Heart left ventricle (tissue), 13 donors: ENCODE measurements around the gene TSNAX.

Experiments used
- POLR2A ChIP-seq, 2 donors: fragments of 450-650 bp; IDR thresholded peaks; one replicate each; pipeline ENCODE4 v1.6.1; 2017; ENCODE audit warnings: antibody characterized with exemption in 2 of 2, mild to moderate bottlenecking in 2 of 2, moderate library complexity in 2 of 2
- TF ChIP-seq, protein P1 (sequence below), 12 donors: fragments of 200-600 bp; sonication (generic) in 4 of 12; IDR thresholded peaks; one replicate each; pipeline versions ENCODE4 v1.5.0 to v1.8.0; 2018 to 2022; ENCODE audit warnings: antibody characterized with exemption in 12 of 12, mild to moderate bottlenecking in 5 of 12
- donor health status: ischemic (EF 13 %, LVEDD 7.1; RV severe dilation, severe dysfunction).
- donor health status: DM: no; HTN: yes; CAD: no.
- donor health status: DM: no; HTN: no; CAD: no.
- donor health status: ischemic (EF 25% LVEDD 6.9; RV normal size, moderate dysfunction).
- donor health status: ischemic (EF 25% LVEDD 5.7; RV mildly dilated, moderate dysfunction).
- donor health status: ischemic (EF 35%, LVEDD 5.7; RV mildly dilated, moderate dysfunction).
- donor health status: nonischemic (EF 11% LVEDD 7.7; RV severe dilation, severe dysfunction).
- donor health status: DM: yes; HTN: yes; CAD: no.
- donor health status: PGD.
- donor health status: ischemic (EF 29% LVEDD 5.4; RV normal size, mild dysfunction).
- donor health status: nonischemic (EF 23%, LVEDD 6.1; RV moderate dilation, normal function).

DNA sequence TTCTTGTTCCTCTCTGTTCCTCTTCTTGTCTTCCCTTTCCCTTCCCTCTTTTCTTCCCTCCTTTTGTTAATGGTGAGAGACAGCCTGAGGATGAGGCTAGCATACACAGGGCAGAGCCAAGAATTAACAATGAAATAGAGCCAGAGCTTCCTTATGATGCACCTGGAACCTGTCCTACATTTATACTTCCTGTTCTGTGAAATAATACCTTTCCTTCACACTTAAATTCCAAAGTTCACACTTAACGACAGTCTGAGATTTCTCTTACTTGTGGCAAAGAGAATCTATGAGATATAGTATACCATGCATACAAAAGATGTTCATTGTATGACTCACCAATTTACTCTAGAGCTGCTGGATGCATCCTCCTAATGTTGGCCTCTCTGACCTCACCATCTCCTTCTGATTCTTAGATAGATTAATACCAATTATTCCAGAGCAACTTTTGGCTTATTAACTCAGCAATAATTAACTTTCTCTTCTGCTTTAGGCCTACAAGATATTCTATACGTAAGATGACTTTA, 30.8 kb upstream of the TSNAX start:
- TF ChIP-seq, protein P1, sequence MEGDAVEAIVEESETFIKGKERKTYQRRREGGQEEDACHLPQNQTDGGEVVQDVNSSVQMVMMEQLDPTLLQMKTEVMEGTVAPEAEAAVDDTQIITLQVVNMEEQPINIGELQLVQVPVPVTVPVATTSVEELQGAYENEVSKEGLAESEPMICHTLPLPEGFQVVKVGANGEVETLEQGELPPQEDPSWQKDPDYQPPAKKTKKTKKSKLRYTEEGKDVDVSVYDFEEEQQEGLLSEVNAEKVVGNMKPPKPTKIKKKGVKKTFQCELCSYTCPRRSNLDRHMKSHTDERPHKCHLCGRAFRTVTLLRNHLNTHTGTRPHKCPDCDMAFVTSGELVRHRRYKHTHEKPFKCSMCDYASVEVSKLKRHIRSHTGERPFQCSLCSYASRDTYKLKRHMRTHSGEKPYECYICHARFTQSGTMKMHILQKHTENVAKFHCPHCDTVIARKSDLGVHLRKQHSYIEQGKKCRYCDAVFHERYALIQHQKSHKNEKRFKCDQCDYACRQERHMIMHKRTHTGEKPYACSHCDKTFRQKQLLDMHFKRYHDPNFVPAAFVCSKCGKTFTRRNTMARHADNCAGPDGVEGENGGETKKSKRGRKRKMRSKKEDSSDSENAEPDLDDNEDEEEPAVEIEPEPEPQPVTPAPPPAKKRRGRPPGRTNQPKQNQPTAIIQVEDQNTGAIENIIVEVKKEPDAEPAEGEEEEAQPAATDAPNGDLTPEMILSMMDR (IDR thresholded peaks at IDR 0.05): no peak
- no peak for TF ChIP-seq POLR2A (IDR thresholded peaks at IDR 0.05)
